Muscle of arm (tissue), 12 donors: Measurements from ENCODE around the gene DARS1. TPM values are rescaled to one million over a fixed set of nuclear protein-coding genes. Genes with fewer than 3 reads are reported as not detected.

Experiments
- DNase-seq: peaks from one replicate; pipeline ENCODE4 v3.0.0-alpha.2; 2013
- polyA plus RNA-seq, 12 donors: library from polyadenylated mRNA; unstranded; fragments of 120-200 nt; gene quantifications; one replicate each; pipeline ENCODE4 v1.2.1, GENCODE V29; 2013; ENCODE audit not compliant: insufficient read length in 12 of 12

DARS1 gene
- polyA plus RNA-seq, 12 donors = 72.8 to 942 (median 104) TPM

DNA sequence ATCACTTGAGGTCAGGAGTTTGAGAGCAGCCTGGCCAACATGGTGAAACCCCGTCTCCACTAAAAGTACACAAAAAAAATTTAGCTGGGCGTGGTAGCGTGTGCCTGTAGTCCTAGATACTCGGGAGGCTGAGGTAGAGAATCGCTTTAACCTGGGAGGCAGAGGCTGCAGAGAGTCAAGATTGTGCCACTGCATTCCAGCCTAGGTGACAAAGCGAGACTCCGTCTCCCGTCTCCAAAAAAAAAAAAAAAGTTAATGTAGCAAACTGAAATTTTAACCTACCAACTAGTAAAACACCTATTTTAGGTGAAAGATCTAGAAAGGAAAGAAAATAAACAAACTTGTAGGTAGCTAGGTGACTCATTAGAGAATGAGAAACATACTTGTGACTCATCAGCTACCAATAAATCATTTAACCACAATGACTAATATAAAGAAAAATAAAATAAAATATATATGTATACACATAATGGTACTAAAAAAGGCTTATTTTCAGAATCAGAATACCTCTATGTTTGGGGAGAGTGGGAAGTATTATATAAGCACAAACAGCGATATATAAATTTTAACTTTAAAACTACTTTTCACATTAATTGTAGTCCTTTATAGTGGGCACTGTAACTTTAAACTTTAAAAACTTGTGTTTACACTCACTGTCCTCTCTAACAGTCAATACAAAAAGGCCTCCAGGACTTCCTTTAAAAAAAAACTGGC is 36.6 kb downstream of the DARS1 start:
- no peak for DNase-seq

GRCh38 chr2:135948141-135948540 is 37.3 kb downstream of the DARS1 start:
- no peak for DNase-seq

DNA sequence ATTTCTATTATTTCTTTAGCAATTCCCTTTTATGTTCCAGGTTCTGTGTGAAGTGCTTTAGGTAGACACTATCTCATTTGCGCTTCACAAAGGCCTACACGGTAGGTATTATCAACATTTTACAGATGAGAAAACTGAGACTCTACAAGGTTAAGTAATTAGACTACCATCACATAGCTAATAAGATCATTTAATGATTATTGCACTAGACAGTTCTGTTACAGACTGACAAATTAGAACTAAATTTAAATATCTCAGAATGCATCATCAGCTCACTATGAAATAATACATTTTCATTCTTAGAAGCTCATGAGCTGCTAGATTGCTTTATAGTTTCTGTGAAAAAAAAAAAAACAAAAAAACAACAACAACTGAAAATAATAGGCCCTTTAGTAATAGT is 37.9 kb downstream of the DARS1 start:
- DNase-seq = no peak

GRCh38 chr2:135945526-135945925 is 39.9 kb downstream of the DARS1 start:
- no peak for DNase-seq

DNA sequence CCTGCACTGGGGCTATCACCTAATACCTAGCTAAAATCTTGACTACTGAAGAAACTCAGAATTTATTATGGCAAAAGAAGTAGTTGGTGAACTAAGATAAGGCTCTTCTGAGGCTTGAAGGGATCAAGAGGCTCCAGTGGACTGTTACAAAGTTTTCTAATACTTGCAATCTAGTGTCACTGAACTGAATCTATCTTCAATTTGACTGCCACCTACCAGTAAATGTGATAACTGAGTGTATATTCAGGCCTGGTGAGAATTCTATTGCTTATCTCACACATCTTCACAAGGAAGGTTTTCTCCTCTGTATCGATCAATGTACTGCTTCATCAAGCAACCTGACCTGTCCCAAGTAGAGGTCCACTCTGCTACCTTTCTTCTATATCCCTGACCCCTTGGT is 40.8 kb downstream of the DARS1 start:
- no peak for DNase-seq

DNA sequence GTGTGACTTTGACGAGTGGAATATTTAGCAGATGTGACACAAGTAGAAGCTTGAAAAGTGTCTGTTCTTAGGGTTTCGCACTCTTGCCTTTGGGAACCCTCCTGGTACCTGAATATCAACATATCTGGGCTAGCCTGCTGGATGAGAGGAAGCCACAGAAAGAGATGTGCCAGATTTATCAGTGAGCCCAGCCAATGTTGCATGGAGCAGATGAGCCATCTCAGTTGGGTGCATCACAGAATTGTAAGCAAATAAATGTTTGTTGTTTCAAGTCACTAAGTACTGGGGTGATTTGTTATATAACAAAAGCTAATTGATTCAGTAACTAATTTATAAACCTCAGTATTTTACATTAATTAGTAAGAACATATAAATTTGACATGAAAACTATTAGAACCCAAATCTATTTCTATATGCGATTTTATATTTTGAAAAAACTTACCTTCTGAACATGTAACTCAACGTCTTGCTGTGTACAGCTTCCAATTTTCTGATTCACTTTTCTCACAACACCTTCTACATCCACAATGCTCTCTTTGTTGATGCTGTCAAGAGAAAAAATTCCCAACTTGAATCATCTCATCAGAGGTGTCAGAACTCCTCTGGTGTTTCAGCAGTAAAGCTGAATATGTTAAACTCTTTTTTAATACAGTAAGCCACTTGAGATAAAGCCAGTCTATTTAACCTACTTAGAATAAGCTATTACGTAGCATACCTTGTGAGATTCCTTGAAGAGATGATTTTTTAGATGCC is 42.3 kb downstream of the DARS1 start:
- no peak for DNase-seq

GRCh38 chr2:135936524-135936923 is 48.9 kb downstream of the DARS1 start:
- no peak for DNase-seq

- DNase-seq = no peak
Measured at GRCh38 chr2:135935914-135936313, 49.5 kb downstream of the DARS1 start.

DNA sequence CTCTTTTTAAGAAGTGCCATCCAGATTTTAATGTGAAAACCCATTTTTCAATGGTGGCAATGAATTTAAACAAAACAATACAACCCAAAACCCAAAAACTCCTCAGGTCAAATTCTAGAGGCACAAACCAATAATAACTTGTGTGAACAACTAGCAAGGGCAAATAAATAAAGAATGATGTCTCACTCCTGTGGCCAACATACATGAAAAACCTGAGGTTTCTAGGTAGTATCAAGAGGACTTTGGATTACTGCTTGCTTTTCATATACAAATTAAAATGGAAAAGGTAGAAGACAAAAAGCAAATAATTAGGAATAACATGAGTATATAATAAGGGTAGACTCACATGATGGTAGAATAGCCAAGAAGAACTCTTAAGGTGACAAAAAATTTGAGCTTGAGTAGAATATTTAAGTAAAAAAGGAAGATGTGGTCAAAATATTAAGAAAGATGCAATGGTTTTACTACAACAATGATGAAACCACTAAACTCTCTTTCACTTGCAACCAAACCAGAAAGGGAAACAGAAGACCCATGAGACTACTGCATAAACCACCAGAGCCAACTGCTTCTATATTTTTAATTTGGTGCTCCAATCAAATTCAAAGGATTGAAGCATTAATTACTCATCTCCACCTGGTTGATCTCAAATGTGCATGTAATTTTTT is 53.5 kb downstream of the DARS1 start:
- DNase-seq = no peak

- no peak for DNase-seq
Measured at GRCh38 chr2:135926605-135927004, 58.8 kb downstream of the DARS1 start.

DNA sequence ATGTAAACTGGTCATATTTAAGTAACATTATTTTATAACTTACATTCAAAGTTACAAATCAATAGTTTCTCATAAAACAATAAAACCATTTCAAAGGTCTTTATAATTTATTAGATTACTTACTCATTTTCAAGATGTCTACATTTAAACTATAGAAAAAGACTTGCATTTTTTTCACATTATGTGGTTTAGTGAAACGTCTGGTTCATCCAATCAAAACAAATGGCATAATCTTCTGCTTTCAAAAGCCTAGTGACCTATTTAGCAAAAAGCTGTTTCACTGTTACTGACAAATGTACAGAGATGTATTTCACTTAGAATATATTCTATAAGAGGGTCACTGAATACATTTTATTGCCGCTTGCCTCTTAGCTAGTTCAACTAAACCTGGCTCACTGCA is 59.9 kb downstream of the DARS1 start:
- DNase-seq = no peak

DNA sequence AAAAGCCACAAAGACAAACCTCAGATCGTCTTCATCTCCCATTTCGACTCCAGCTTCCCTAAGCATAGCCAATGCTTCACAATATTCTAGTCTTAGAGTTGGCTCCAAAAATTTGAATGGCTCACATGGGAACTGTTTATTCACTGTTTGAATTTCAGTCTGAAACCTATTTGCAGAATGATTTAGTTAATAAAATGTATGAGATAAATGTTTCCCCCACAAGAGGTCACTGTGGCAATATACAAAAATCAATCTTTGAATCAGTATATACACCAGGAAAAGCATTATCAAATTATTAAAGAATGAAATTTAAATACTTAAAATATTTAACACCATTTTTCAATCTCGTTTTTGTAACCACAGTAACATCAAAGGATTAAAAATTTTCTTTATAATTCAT is 69.2 kb downstream of the DARS1 start:
- peak; percentile 64 for DNase-seq

DNA sequence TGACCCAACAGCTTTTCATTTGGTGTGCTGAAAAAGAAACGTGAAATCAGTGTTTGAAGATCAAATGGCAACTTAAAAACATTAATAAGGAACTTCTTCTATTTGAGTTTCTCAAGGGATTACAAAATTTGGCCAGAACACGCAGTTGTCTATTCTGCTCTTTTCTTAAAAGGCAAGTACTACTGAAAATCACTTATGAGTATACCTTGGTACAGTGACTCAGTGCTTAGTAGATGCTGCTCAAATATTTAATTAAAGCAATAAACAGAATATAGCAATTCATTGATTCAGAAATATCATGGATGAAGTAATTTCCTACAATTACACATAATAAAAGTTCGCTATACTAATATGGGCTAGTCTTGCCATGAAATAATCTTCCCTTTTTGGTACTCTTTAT is 70.9 kb downstream of the DARS1 start:
- no peak for DNase-seq

DNA sequence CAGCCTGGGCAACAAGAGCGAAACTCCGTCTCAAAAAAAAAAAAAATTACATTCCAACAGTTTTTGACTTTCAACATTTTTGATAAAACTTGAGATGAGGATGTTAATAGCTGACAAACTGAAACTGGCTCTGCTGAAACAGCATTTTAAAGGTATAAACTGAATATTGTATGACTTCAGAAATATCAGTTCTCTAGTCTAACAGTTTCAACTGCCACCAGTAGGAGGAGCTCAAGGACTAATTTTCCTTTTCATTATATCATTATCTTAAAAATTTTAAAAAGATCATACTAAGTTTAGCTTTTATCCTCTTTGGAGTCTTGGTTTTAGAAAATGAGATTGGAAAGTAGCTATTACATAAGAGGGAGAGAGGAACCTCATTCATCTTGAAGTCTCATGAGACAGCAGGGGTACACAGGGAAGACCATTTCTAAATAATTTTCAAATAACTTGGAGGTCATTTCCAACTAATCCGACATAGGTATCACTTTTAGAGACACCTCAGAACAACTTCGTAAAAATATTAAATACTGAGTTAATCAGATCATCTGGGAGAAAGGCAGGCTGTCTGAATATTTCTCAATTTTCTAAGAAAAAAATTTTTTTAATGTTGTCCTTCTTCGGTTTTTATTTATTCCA is 71.6 kb downstream of the DARS1 start:
- peak; percentile 45 for DNase-seq

GRCh38 chr2:135909976-135910375 is 75.5 kb downstream of the DARS1 start:
- no peak for DNase-seq

- DNase-seq = no peak
Measured at GRCh38 chr2:135905679-135906078, 79.7 kb downstream of the DARS1 start.

DNA sequence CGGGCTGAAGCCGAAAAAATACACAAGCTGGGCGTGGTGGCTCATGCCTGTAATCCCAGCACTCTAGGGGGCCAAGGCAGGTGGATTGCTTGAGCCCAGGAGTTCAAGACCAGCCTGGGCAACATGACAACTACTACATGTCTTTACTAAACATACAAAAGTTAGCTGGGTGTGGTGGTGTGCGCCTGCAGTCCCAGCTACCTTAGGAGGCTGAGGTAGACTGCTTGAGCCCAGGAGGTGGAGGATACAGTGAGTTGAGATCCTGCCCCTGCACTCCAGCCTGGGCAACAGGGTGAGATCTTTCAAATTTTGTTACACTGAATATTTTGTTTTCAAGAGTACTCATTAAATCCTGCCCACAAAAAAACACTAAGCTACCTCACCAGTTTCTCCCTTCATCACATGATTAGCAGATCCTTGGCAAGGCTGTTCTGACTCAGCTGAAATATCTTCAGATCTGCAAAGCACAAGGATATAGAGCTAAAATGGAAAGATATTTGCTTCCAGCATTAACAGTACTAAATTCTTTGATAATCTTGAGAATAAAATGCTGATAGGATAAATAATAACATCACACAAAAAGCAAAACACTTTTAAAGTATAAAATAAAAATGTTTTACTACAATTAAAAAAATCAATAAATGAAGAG is 81.0 kb downstream of the DARS1 start:
- DNase-seq = no peak

- no peak for DNase-seq
Measured at GRCh38 chr2:135903650-135904049, 81.8 kb downstream of the DARS1 start.

DNA sequence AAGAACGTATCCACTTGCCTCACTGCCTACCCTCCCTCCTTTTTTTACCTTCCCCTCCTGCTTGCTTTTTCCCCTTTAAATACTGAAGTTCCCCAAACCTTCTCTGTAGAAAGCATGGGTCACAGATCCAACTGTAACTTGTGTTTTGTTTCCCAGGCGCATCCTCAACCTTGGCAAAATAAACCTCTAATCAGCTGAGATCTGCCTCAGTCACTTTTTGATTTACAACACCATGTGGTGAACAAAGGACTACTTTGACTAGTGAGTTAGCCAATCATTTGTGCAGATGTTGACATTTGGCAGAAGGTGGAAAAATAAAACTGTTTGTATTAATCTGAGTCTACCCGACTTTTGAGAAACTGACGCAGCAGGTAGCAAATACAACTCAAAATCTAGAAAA is 85.9 kb downstream of the DARS1 start:
- DNase-seq = no peak

- DNase-seq = no peak
Measured at GRCh38 chr2:135898234-135898786, 87.1 kb downstream of the DARS1 start.

DNA sequence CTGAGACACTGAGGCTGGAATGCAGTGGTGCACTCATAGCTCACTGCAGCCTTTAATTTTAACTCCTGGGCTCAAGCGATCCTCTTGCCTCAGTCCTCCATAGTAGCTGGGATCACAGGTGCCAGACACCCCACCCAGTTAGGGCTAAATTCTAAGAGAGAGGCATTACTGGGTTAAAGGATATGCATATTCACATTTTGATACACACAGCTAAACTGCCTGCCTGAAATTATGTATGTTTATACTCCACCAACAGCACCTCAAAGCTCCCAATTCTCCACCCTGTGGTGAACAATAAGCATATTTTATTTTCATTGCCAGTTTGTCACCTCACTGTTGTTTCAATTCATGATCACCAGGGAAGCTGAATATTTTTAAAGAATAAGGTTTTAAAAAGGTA is 90.5 kb downstream of the DARS1 start:
- DNase-seq = no peak

DNA sequence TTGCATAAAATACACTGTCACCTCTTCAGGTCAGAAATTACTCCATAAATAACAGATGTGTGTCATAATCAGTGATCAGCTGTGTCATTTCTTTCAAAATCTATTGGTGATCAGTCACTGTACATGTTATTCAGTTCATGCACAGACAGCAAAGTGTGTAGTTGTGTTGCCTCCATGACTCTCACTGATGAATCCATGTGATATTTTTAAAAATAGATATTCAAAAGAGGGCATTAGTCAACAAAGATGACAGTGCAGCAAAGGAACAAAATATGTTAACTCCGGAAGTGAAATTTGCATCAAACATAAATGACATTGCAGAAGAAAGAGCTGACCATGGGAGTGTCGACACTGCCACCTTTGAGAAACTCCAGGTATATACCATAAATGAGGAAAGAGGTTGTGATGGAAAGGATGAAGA is 92.0 kb downstream of the DARS1 start:
- DNase-seq = no peak
